ENCODE data around the gene EXOSC1.

EXOSC1 gene

GRCh38 chr10:97388152-97388551 is 57.7 kb downstream of the EXOSC1 start:
- Histone ChIP-seq H3K4me1 (no peaks in the 10 kb centered on the region), H3K4me3 (no peak overlapping the region), H3K27me3 (ENCODE audit: low read depth) (no peaks in the 10 kb centered on the region), H3K36me3 (replicated peaks) (peaks cover 47% of the 10 kb centered on the region), H3K9me3 (no peaks in the 10 kb centered on the region)
- in situ Hi-C loops (cut with MboI; ENCODE audit: low sequenced_read_pairs) = no loop called here
- DNase-seq (ENCODE audit: low spot score in 2 of 2) = no peak
